ENCODE data around the gene PLD3. TPM values are rescaled to one million over a fixed set of nuclear protein-coding genes. Genes with fewer than 3 reads are reported as not detected.
"Not testable (repeated sequence)": the region's sequence is repeated elsewhere in the genome, so short reads cannot be mapped to it uniquely, and the experiment has no call there.

Gene PLD3
- total RNA-seq, 2 experiments from 2014 or later: 54.4 to 56.7 TPM

DNA sequence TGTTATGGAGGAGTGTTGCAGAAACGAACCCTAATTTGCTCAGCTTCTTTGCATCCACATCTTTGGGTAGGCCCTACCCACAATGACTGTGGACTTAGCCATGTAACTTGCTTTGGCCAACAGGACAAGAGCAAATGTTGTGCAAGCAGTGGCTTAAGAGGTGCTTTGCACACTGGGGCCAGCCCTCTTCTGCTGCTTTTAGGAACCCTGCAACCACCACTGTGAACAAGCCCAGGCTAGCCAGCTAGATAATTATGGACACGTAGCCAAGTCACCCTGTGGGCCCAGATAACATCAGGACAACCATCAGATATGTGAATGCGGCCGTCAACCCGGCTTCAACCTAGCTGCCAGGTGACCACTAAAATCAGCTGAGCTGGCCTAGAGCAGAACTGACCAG, 17.4 kb upstream of the PLD3 start:
- no peak for ATAC-seq
- DNase-seq: no peak
- TF ChIP-seq, protein P1, sequence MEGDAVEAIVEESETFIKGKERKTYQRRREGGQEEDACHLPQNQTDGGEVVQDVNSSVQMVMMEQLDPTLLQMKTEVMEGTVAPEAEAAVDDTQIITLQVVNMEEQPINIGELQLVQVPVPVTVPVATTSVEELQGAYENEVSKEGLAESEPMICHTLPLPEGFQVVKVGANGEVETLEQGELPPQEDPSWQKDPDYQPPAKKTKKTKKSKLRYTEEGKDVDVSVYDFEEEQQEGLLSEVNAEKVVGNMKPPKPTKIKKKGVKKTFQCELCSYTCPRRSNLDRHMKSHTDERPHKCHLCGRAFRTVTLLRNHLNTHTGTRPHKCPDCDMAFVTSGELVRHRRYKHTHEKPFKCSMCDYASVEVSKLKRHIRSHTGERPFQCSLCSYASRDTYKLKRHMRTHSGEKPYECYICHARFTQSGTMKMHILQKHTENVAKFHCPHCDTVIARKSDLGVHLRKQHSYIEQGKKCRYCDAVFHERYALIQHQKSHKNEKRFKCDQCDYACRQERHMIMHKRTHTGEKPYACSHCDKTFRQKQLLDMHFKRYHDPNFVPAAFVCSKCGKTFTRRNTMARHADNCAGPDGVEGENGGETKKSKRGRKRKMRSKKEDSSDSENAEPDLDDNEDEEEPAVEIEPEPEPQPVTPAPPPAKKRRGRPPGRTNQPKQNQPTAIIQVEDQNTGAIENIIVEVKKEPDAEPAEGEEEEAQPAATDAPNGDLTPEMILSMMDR (IDR thresholded peaks at IDR 0.05): no peak
- Mint-ChIP-seq H3K27me3 (no peaks in the 10 kb centered on the region), H3K9me3 (no peaks in the 10 kb centered on the region), H3K36me3 (ENCODE audit: low read depth) (peaks cover 37% of the 10 kb centered on the region), H3K4me3 (no peak overlapping the region), H3K4me1 (ENCODE audit: low read depth) (no peaks in the 10 kb centered on the region), H3K27ac (no peak overlapping the region)
- intact Hi-C loops (cut with micrococcal nuclease): no loop called here
- CTCF ChIA-PET: interaction anchor here (1.6 kb wide), 1 partner anchor 10 kb away, joined by 3 read pairs; no protein-coding TSS in a partner anchor
- POLR2A ChIA-PET: interaction anchor here (0.5 to 1.3 kb wide), 2 partner anchors 11 to 307 kb away, joined by 3 read pairs; no protein-coding TSS in a partner anchor

DNA sequence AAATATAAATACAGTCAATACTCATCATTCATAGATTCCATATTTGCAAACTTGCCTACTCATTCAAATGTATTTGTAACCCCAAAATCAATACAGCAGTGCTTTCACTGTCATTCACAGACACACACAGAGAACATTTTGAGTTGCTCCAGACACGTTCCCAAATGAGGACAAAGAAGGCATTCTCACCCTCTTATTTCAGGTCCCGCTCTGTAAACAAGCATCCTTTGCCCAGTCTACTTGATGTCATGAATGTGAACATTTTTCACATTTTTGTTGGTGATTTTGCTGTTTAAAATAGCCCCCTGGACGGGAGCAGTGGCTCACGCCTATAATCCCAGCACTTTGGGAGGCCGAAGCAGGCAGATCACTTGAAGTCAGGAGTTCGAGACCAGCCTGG, 15.8 kb upstream of the PLD3 start:
- no peak overlapping the region for H3K4me3 Mint-ChIP-seq
- no peaks in the 10 kb centered on the region for H3K9me3 Mint-ChIP-seq
- POLR2A ChIA-PET: no interaction called here
- intact Hi-C loops (cut with micrococcal nuclease): no loop called here
- no peak overlapping the region for H3K27ac Mint-ChIP-seq
- DNase-seq (no peak), ATAC-seq (no peak)
- CTCF ChIA-PET: interaction anchor here (1.6 kb wide), 1 partner anchor 9 kb away, joined by 3 read pairs; no protein-coding TSS in a partner anchor
- H3K27me3 Mint-ChIP-seq: no peaks in the 10 kb centered on the region
- peaks cover 31% of the 10 kb centered on the region for H3K36me3 Mint-ChIP-seq (ENCODE audit: low read depth)
- TF ChIP-seq, protein P1 (IDR thresholded peaks at IDR 0.05): no peak
- H3K4me1 Mint-ChIP-seq (ENCODE audit: low read depth): no peaks in the 10 kb centered on the region

GRCh38 chr19:40333083-40333482, 15.4 kb upstream of the PLD3 start:
- H3K4me3 Mint-ChIP-seq; intact Hi-C loops (cut with micrococcal nuclease); H3K9me3 Mint-ChIP-seq; H3K4me1 Mint-ChIP-seq (ENCODE audit: low read depth); H3K27me3 Mint-ChIP-seq; DNase-seq; H3K27ac Mint-ChIP-seq; CTCF ChIA-PET; ATAC-seq: not testable (repeated sequence)
- POLR2A ChIA-PET: interaction anchor here (0.6 to 0.7 kb wide), 2 partner anchors 27 to 542 kb away, joined by 3 read pairs; no protein-coding TSS in a partner anchor
- H3K36me3 Mint-ChIP-seq (ENCODE audit: low read depth): peaks cover 31% of the 10 kb centered on the region

- H3K27ac Mint-ChIP-seq: no peak overlapping the region
- H3K4me1 Mint-ChIP-seq (ENCODE audit: low read depth): no peaks in the 10 kb centered on the region
- H3K4me3 Mint-ChIP-seq: no peak overlapping the region
- H3K36me3 Mint-ChIP-seq (ENCODE audit: low read depth): peaks cover 27% of the 10 kb centered on the region
- ChIA-PET CTCF (no interaction called here), POLR2A (interaction anchor here (0.6 kb wide), 1 partner anchor 223 kb away, joined by 3 read pairs; no protein-coding TSS in a partner anchor)
- H3K27me3 Mint-ChIP-seq: no peaks in the 10 kb centered on the region
- TF ChIP-seq, protein P1 (IDR thresholded peaks at IDR 0.05): no peak
- DNase-seq (no peak), ATAC-seq (no peak)
- intact Hi-C loops (cut with micrococcal nuclease): no loop called here
- no peaks in the 10 kb centered on the region for H3K9me3 Mint-ChIP-seq
Measured at GRCh38 chr19:40335101-40335500, 13.4 kb upstream of the PLD3 start.

GRCh38 chr19:40335855-40336600, 12.5 kb upstream of the PLD3 start:
- TF ChIP-seq, protein P1 (IDR thresholded peaks at IDR 0.05): no peak
- no peaks in the 10 kb centered on the region for H3K27me3 Mint-ChIP-seq
- intact Hi-C loops (cut with micrococcal nuclease): no loop called here
- ATAC-seq (no peak), DNase-seq (no peak)
- H3K9me3 Mint-ChIP-seq: no peaks in the 10 kb centered on the region
- CTCF ChIA-PET: no interaction called here
- H3K4me3 Mint-ChIP-seq: no peak overlapping the region
- no peak overlapping the region for H3K27ac Mint-ChIP-seq
- H3K36me3 Mint-ChIP-seq (ENCODE audit: low read depth): peaks cover 21% of the 10 kb centered on the region
- POLR2A ChIA-PET: interaction anchor here (0.6 kb wide), 1 partner anchor 98 kb away, joined by 3 read pairs; no protein-coding TSS in a partner anchor
- no peaks in the 10 kb centered on the region for H3K4me1 Mint-ChIP-seq (ENCODE audit: low read depth)
